Caco-2 (cell line): ENCODE results near the gene IRX4. TPM values are rescaled to one million over a fixed set of nuclear protein-coding genes. Genes with fewer than 3 reads are reported as not detected.

Experiments used
- BruUV-seq: library from RNA; stranded (reverse); fragments of 400-500 nt; replicated peaks from 2 replicates; lab custom pipeline; 2021; lab: Mats Ljungman, UMichigan
- CTCF ChIA-PET: fragments of 300-600 bp; sonication (Branson Sonifier 250); formaldehyde crosslinking; loops from one replicate; lab custom pipeline; 2022; ENCODE audit warnings: antibody characterized with exemption; lab: Charles Lee
- POLR2A ChIA-PET: fragments of 300-600 bp; sonication (Branson Sonifier 250); formaldehyde crosslinking; loops from one replicate; lab custom pipeline; 2022; ENCODE audit warnings: antibody characterized with exemption; lab: Charles Lee
- DNase-seq, 2 experiments: peaks; one replicate each; pipeline versions ENCODE4 v3.0.0 to v3.0.0-alpha.2; 2020 to 2022
- H3K27me3 ChIP-seq: replicated peaks from 2 replicates; pipeline ENCODE4 v1.6.0; 2011; ENCODE audit warnings: low read length; ENCODE audit not compliant: control insufficient read depth, insufficient read depth
- H3K36me3 ChIP-seq: 2 replicates; pipeline ENCODE4 v1.5.1; 2011; ENCODE audit warnings: low read length; ENCODE audit not compliant: control insufficient read depth, insufficient read depth
- H3K4me1 ChIP-seq: fragments of 250-450 bp; sonication (Bioruptor Pico); 2 replicates; pipeline ENCODE4 v1.5.1; 2020; ENCODE audit warnings: mild to moderate bottlenecking
- H3K4me3 ChIP-seq: 2 replicates; pipeline ENCODE4 v1.5.1; 2011; ENCODE audit warnings: low read depth, mild to moderate bottlenecking, control low read depth, low read length
- H3K9me3 ChIP-seq: fragments of 250-450 bp; sonication (Bioruptor Pico); 2 replicates; pipeline ENCODE4 v1.5.1; 2020; ENCODE audit warnings: mild to moderate bottlenecking, moderate library complexity
- H3K27ac Mint-ChIP-seq: one replicate; pipeline ENCODE4 v1.8.0; 2022; ENCODE audit warnings: mixed read lengths; ENCODE audit not compliant: unreplicated experiment
- H3K27me3 Mint-ChIP-seq: one replicate; pipeline ENCODE4 v1.8.0; 2022; ENCODE audit warnings: mixed read lengths; ENCODE audit not compliant: insufficient read depth, unreplicated experiment
- H3K36me3 Mint-ChIP-seq: one replicate; pipeline ENCODE4 v1.8.0; 2022; ENCODE audit warnings: mild to moderate bottlenecking, mixed read lengths; ENCODE audit not compliant: insufficient read depth, unreplicated experiment
- H3K4me1 Mint-ChIP-seq: one replicate; pipeline ENCODE4 v1.8.0; 2022; ENCODE audit warnings: low read depth, mixed read lengths; ENCODE audit not compliant: unreplicated experiment
- H3K4me3 Mint-ChIP-seq: one replicate; pipeline ENCODE4 v1.8.0; 2022; ENCODE audit warnings: mild to moderate bottlenecking, moderate library complexity, mixed read lengths; ENCODE audit not compliant: unreplicated experiment
- H3K9me3 Mint-ChIP-seq: one replicate; pipeline ENCODE4 v1.8.0; 2022; ENCODE audit warnings: mixed read lengths; ENCODE audit not compliant: unreplicated experiment
- CTCF ChIP-seq, 2 experiments: fragments of 200-600 bp in 1 of 2; IDR thresholded peaks; 1 replicate in 1 of 2; 2 replicates in 1 of 2; pipeline versions ENCODE4 v1.5.1 to v1.8.0; 2011 to 2022; ENCODE audit warnings: antibody characterized with exemption in 1 of 2, control low read depth in 1 of 2, inconsistent platforms in 1 of 2, low read depth in 1 of 2, low read length in 1 of 2, mild to moderate bottlenecking in 1 of 2, moderate library complexity in 1 of 2; ENCODE audit not compliant: insufficient read depth in 1 of 2, severe bottlenecking in 1 of 2, unreplicated experiment in 1 of 2
- intact Hi-C: fragments of 100-400 bp; cut with micrococcal nuclease; formaldehyde crosslinking; loops from one replicate; pipeline ENCODE4 v1.10.0; 2022; ENCODE audit not compliant: unreplicated experiment
- total RNA-seq: library from RNA; stranded (reverse); gene quantifications from 2 replicates; pipeline ENCODE4 v1.2.3, GENCODE V29; 2022

Gene IRX4
- total RNA-seq, 1 experiment from 2014 or later, result not detected

- H3K36me3 ChIP-seq, result no peaks in the 10 kb centered on the region
- H3K27me3 ChIP-seq, result no peaks in the 10 kb centered on the region
- peaks cover 2% of the 10 kb centered on the region for H3K27me3 Mint-ChIP-seq
- no peaks in the 10 kb centered on the region for H3K4me1 ChIP-seq
- H3K27ac Mint-ChIP-seq, result no peak overlapping the region
- no TSS peak for BruUV-seq
- DNase-seq, result peak in 1 of 2 experiments; percentile 30
- ChIA-PET CTCF (no interaction called here), POLR2A (no interaction called here)
- intact Hi-C loops, result no loop called here
- H3K9me3 ChIP-seq, result no peaks in the 10 kb centered on the region
- no peaks in the 10 kb centered on the region for H3K4me1 Mint-ChIP-seq
- H3K9me3 Mint-ChIP-seq, result no peaks in the 10 kb centered on the region
- no peaks in the 10 kb centered on the region for H3K36me3 Mint-ChIP-seq
- H3K4me3 ChIP-seq, result no peak overlapping the region
- H3K4me3 Mint-ChIP-seq, result no peak overlapping the region
- TF ChIP-seq CTCF (IDR thresholded peaks at IDR 0.05; ENCODE audit: insufficient read depth in 1 of 2, low read depth in 1 of 2, low read length in 1 of 2, severe bottlenecking in 1 of 2, unreplicated experiment in 1 of 2), result no peak
These were observed 33.6 kb upstream of the IRX4 start for GRCh38 chr5:1916041-1917001.

GRCh38 chr5:1915316-1915715 is 32.6 kb upstream of the IRX4 start:
- Mint-ChIP-seq H3K9me3 (no peaks in the 10 kb centered on the region), H3K36me3 (no peaks in the 10 kb centered on the region), H3K4me1 (no peaks in the 10 kb centered on the region), H3K4me3 (no peak overlapping the region), H3K27me3 (no peaks in the 10 kb centered on the region), H3K27ac (no peak overlapping the region)
- ChIA-PET CTCF (no interaction called here), POLR2A (no interaction called here)
- no peak for TF ChIP-seq CTCF (IDR thresholded peaks at IDR 0.05; ENCODE audit: insufficient read depth in 1 of 2, low read depth in 1 of 2, low read length in 1 of 2, severe bottlenecking in 1 of 2, unreplicated experiment in 1 of 2)
- Histone ChIP-seq H3K4me1 (no peaks in the 10 kb centered on the region), H3K27me3 (no peaks in the 10 kb centered on the region), H3K4me3 (no peak overlapping the region), H3K9me3 (no peaks in the 10 kb centered on the region), H3K36me3 (no peaks in the 10 kb centered on the region)
- BruUV-seq, result no TSS peak
- DNase-seq, result peak in 1 of 2 experiments; percentile 19
- intact Hi-C loops, result no loop called here

GRCh38 chr5:1914471-1914870 is 31.7 kb upstream of the IRX4 start:
- Mint-ChIP-seq H3K36me3 (no peaks in the 10 kb centered on the region), H3K27me3 (peaks cover 3% of the 10 kb centered on the region), H3K9me3 (no peaks in the 10 kb centered on the region)

More at GRCh38 chr5:1914471-1914870, 31.7 kb upstream of the IRX4 start:
- ChIA-PET POLR2A (no interaction called here), CTCF (no interaction called here)
- DNase-seq, result peak in 1 of 2 experiments; percentile 14
- Mint-ChIP-seq H3K4me3 (no peak overlapping the region), H3K27ac (no peak overlapping the region), H3K4me1 (no peaks in the 10 kb centered on the region)
- no peaks in the 10 kb centered on the region for H3K36me3 ChIP-seq
- no peaks in the 10 kb centered on the region for H3K4me1 ChIP-seq
- TF ChIP-seq CTCF (IDR thresholded peaks at IDR 0.05; ENCODE audit: insufficient read depth in 1 of 2, low read depth in 1 of 2, low read length in 1 of 2, severe bottlenecking in 1 of 2, unreplicated experiment in 1 of 2), result no peak
- H3K9me3 ChIP-seq, result no peaks in the 10 kb centered on the region
- H3K27me3 ChIP-seq, result no peaks in the 10 kb centered on the region
- intact Hi-C loops, result no loop called here
- H3K4me3 ChIP-seq, result no peak overlapping the region
- BruUV-seq, result no TSS peak
